Caco-2 (cell line): ENCODE data around the gene OOEP. TPM values are rescaled to one million over a fixed set of nuclear protein-coding genes. Genes with fewer than 3 reads are reported as not detected.

Experiments
- BruUV-seq: library from RNA; stranded (reverse); fragments of 400-500 nt; replicated peaks from 2 replicates; lab custom pipeline; 2021; lab: Mats Ljungman, UMichigan
- CTCF ChIA-PET: fragments of 300-600 bp; sonication (Branson Sonifier 250); formaldehyde crosslinking; loops from one replicate; lab custom pipeline; 2022; ENCODE audit warnings: antibody characterized with exemption; lab: Charles Lee
- POLR2A ChIA-PET: fragments of 300-600 bp; sonication (Branson Sonifier 250); formaldehyde crosslinking; loops from one replicate; lab custom pipeline; 2022; ENCODE audit warnings: antibody characterized with exemption; lab: Charles Lee
- DNase-seq, 2 experiments: peaks; one replicate each; pipeline versions ENCODE4 v3.0.0 to v3.0.0-alpha.2; 2020 to 2022
- H3K27me3 ChIP-seq: replicated peaks from 2 replicates; pipeline ENCODE4 v1.6.0; 2011; ENCODE audit warnings: low read length; ENCODE audit not compliant: control insufficient read depth, insufficient read depth
- H3K36me3 ChIP-seq: 2 replicates; pipeline ENCODE4 v1.5.1; 2011; ENCODE audit warnings: low read length; ENCODE audit not compliant: control insufficient read depth, insufficient read depth
- H3K4me1 ChIP-seq: fragments of 250-450 bp; sonication (Bioruptor Pico); 2 replicates; pipeline ENCODE4 v1.5.1; 2020; ENCODE audit warnings: mild to moderate bottlenecking
- H3K4me3 ChIP-seq: 2 replicates; pipeline ENCODE4 v1.5.1; 2011; ENCODE audit warnings: low read depth, mild to moderate bottlenecking, control low read depth, low read length
- H3K9me3 ChIP-seq: fragments of 250-450 bp; sonication (Bioruptor Pico); 2 replicates; pipeline ENCODE4 v1.5.1; 2020; ENCODE audit warnings: mild to moderate bottlenecking, moderate library complexity
- H3K27ac Mint-ChIP-seq: one replicate; pipeline ENCODE4 v1.8.0; 2022; ENCODE audit warnings: mixed read lengths; ENCODE audit not compliant: unreplicated experiment
- H3K27me3 Mint-ChIP-seq: one replicate; pipeline ENCODE4 v1.8.0; 2022; ENCODE audit warnings: mixed read lengths; ENCODE audit not compliant: insufficient read depth, unreplicated experiment
- H3K36me3 Mint-ChIP-seq: one replicate; pipeline ENCODE4 v1.8.0; 2022; ENCODE audit warnings: mild to moderate bottlenecking, mixed read lengths; ENCODE audit not compliant: insufficient read depth, unreplicated experiment
- H3K4me1 Mint-ChIP-seq: one replicate; pipeline ENCODE4 v1.8.0; 2022; ENCODE audit warnings: low read depth, mixed read lengths; ENCODE audit not compliant: unreplicated experiment
- H3K4me3 Mint-ChIP-seq: one replicate; pipeline ENCODE4 v1.8.0; 2022; ENCODE audit warnings: mild to moderate bottlenecking, moderate library complexity, mixed read lengths; ENCODE audit not compliant: unreplicated experiment
- H3K9me3 Mint-ChIP-seq: one replicate; pipeline ENCODE4 v1.8.0; 2022; ENCODE audit warnings: mixed read lengths; ENCODE audit not compliant: unreplicated experiment
- CTCF ChIP-seq, 2 experiments: fragments of 200-600 bp in 1 of 2; IDR thresholded peaks; 1 replicate in 1 of 2; 2 replicates in 1 of 2; pipeline versions ENCODE4 v1.5.1 to v1.8.0; 2011 to 2022; ENCODE audit warnings: antibody characterized with exemption in 1 of 2, control low read depth in 1 of 2, inconsistent platforms in 1 of 2, low read depth in 1 of 2, low read length in 1 of 2, mild to moderate bottlenecking in 1 of 2, moderate library complexity in 1 of 2; ENCODE audit not compliant: insufficient read depth in 1 of 2, severe bottlenecking in 1 of 2, unreplicated experiment in 1 of 2
- intact Hi-C: fragments of 100-400 bp; cut with micrococcal nuclease; formaldehyde crosslinking; loops from one replicate; pipeline ENCODE4 v1.10.0; 2022; ENCODE audit not compliant: unreplicated experiment
- total RNA-seq: library from RNA; stranded (reverse); gene quantifications from 2 replicates; pipeline ENCODE4 v1.2.3, GENCODE V29; 2022

OOEP gene
- total RNA-seq, 1 experiment from 2014 or later = not detected

GRCh38 chr6:73343164-73343563 is 26.5 kb downstream of the OOEP start:
- Histone ChIP-seq H3K27me3 (no peaks in the 10 kb centered on the region), H3K9me3 (no peaks in the 10 kb centered on the region), H3K4me3 (no peak overlapping the region), H3K36me3 (no peaks in the 10 kb centered on the region), H3K4me1 (peaks cover 7% of the 10 kb centered on the region; the same call in 1 of the 2 replicates)
- Mint-ChIP-seq H3K4me3 (no peak overlapping the region), H3K4me1 (peaks cover 13% of the 10 kb centered on the region), H3K36me3 (no peaks in the 10 kb centered on the region), H3K27ac (no peak overlapping the region), H3K9me3 (no peaks in the 10 kb centered on the region), H3K27me3 (no peaks in the 10 kb centered on the region)
- intact Hi-C loops = loop anchor here (5.0 kb wide), 1 partner anchor 44 kb away; no protein-coding TSS in a partner anchor
- ChIA-PET POLR2A (no interaction called here), CTCF (no interaction called here)
- BruUV-seq = no TSS peak
- TF ChIP-seq CTCF (IDR thresholded peaks at IDR 0.05; ENCODE audit: insufficient read depth in 1 of 2, low read depth in 1 of 2, low read length in 1 of 2, severe bottlenecking in 1 of 2, unreplicated experiment in 1 of 2) = no peak
- no peak for DNase-seq

GRCh38 chr6:73342174-73342573 is 27.5 kb downstream of the OOEP start:
- Mint-ChIP-seq H3K36me3 (no peaks in the 10 kb centered on the region), H3K27me3 (no peaks in the 10 kb centered on the region), H3K27ac (no peak overlapping the region), H3K4me1 (peaks cover 13% of the 10 kb centered on the region), H3K4me3 (no peak overlapping the region), H3K9me3 (no peaks in the 10 kb centered on the region)
- no peak for DNase-seq
- Histone ChIP-seq H3K9me3 (no peaks in the 10 kb centered on the region), H3K36me3 (no peaks in the 10 kb centered on the region), H3K27me3 (no peaks in the 10 kb centered on the region), H3K4me1 (peaks cover 7% of the 10 kb centered on the region; the same call in 1 of the 2 replicates), H3K4me3 (no peak overlapping the region)
- intact Hi-C loops = loop anchor here (5.0 kb wide), 1 partner anchor 45 kb away; no protein-coding TSS in a partner anchor
- TF ChIP-seq CTCF (IDR thresholded peaks at IDR 0.05; ENCODE audit: insufficient read depth in 1 of 2, low read depth in 1 of 2, low read length in 1 of 2, severe bottlenecking in 1 of 2, unreplicated experiment in 1 of 2) = no peak
- CTCF ChIA-PET = no interaction called here
- no TSS peak for BruUV-seq
- POLR2A ChIA-PET = no interaction called here

GRCh38 chr6:73341335-73341734 is 28.4 kb downstream of the OOEP start:
- H3K36me3 Mint-ChIP-seq = no peaks in the 10 kb centered on the region
- H3K4me1 ChIP-seq = peaks cover 7% of the 10 kb centered on the region; the same call in 1 of the 2 replicates
- H3K27me3 ChIP-seq = no peaks in the 10 kb centered on the region
- no peaks in the 10 kb centered on the region for H3K9me3 Mint-ChIP-seq
- no peak for DNase-seq
- H3K27me3 Mint-ChIP-seq = no peaks in the 10 kb centered on the region
- ChIA-PET CTCF (no interaction called here), POLR2A (no interaction called here)
- intact Hi-C loops = loop anchor here (5.0 kb wide), 1 partner anchor 46 kb away; no protein-coding TSS in a partner anchor
- no TSS peak for BruUV-seq
- no peak overlapping the region for H3K4me3 ChIP-seq
- H3K9me3 ChIP-seq = no peaks in the 10 kb centered on the region
- no peaks in the 10 kb centered on the region for H3K36me3 ChIP-seq
- H3K27ac Mint-ChIP-seq = no peak overlapping the region
- no peak for TF ChIP-seq CTCF (IDR thresholded peaks at IDR 0.05; ENCODE audit: insufficient read depth in 1 of 2, low read depth in 1 of 2, low read length in 1 of 2, severe bottlenecking in 1 of 2, unreplicated experiment in 1 of 2)
- no peak overlapping the region for H3K4me3 Mint-ChIP-seq
- H3K4me1 Mint-ChIP-seq = peaks cover 13% of the 10 kb centered on the region
